ENCODE data around the gene STRA8.

STRA8 gene

DNA sequence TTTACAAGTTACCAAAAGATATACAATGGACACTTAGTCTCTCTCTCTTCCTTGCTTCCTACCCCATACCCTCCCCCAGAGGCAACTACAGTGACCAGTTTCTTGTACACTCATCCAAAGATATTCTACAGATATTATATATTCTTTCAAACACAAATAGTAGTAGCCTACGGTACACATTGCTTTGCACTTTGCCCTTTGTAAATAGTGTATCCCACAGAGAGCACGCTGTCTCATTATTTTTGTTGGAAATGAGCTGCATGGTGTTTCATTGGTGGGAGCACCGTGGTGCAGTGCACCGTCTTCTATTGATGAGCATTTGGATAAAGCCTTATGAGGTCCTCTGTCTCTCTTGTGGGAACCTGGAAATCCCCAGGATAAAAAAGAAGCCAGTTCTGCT is 24.2 kb downstream of the STRA8 start:
- TF ChIP-seq, protein P1, sequence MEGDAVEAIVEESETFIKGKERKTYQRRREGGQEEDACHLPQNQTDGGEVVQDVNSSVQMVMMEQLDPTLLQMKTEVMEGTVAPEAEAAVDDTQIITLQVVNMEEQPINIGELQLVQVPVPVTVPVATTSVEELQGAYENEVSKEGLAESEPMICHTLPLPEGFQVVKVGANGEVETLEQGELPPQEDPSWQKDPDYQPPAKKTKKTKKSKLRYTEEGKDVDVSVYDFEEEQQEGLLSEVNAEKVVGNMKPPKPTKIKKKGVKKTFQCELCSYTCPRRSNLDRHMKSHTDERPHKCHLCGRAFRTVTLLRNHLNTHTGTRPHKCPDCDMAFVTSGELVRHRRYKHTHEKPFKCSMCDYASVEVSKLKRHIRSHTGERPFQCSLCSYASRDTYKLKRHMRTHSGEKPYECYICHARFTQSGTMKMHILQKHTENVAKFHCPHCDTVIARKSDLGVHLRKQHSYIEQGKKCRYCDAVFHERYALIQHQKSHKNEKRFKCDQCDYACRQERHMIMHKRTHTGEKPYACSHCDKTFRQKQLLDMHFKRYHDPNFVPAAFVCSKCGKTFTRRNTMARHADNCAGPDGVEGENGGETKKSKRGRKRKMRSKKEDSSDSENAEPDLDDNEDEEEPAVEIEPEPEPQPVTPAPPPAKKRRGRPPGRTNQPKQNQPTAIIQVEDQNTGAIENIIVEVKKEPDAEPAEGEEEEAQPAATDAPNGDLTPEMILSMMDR (IDR thresholded peaks at IDR 0.05) = no peak

GRCh38 chr7:135258585-135258984 is 24.9 kb downstream of the STRA8 start:
- TF ChIP-seq, protein P1 (IDR thresholded peaks at IDR 0.05) = no peak

GRCh38 chr7:135259702-135260101 is 26.1 kb downstream of the STRA8 start:
- TF ChIP-seq, protein P1 (IDR thresholded peaks at IDR 0.05) = no peak

- TF ChIP-seq, protein P1 (IDR thresholded peaks at IDR 0.05) = no peak
These were observed 26.8 kb downstream of the STRA8 start for GRCh38 chr7:135260470-135260869.

DNA sequence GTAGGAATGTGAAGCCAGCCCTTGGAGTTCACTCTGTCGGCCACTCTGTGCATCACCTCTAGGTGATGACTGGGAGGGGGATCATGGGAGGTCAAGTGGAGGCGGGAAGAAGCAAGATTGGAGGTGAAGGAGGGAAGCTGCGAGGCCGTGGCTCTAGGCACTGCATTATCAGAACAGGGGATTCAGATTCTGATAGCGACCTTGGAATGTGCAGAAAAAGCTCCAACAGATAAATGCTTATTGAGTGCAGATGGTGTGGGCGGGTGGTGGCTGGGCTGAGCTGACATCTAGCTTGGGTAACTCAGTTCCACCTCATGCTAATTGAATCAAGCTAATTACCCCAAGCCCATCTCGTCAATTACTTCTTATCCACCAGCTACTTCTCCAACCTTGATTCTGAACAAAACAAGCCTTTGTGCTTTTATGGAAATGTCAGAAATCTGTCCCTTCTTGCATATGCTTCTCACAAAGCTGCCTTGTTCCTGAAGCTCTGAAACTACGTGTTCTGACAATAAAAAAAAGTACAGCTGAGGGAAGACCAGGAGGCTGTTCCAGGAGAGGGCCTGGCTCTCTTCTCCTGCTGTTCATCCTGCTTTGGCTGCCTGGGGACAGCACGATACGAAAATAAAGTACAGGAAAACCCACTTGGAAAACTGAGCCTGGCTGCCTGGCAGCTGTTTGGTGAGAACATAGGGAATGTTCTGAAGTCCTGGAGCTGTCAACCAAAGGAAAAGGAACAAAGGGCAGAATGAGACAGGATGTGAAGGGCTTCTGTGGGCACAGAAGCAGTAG is 27.5 kb downstream of the STRA8 start:
- TF ChIP-seq, protein P1 (IDR thresholded peaks at IDR 0.05) = no peak

DNA sequence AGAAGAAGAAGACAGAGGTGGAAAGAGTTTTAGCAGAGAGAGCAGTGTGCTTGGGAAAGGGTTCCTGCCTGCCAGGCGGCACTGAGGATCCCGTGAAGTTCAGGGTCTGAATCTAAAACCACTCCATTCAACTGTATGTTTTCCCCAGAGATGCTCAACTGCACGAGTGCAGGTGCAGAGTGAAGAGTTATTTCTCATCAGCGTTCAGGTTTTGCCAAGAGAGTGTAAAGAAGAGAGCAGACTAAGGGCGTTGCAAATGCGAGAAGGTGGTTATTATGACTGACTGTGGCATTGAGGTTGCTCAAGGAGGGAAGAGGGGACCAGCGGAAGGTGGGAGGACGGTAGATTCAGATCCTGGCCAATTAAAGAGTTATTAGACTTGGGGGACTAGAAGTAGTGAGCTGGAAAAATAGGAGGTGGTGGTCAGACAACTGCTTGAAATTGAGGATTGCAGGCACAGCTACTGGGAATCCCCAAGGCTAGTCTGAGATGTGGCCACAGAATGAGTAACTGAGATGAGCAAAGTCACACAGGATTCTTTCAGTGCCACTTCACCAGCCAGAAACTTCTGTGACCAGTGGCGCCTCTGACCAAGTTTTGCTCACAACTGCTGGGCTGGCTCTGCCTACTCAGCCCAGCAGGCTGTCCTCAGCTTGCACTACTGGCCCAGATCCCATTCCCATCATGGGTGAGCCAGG is 29.1 kb downstream of the STRA8 start:
- TF ChIP-seq, protein P1 (IDR thresholded peaks at IDR 0.05) = no peak

GRCh38 chr7:135263321-135263970 is 29.8 kb downstream of the STRA8 start:
- TF ChIP-seq, protein P1 (IDR thresholded peaks at IDR 0.05) = no peak
